Common myeloid progenitor, CD34-positive (primary cell): ENCODE results near the gene RNF2.

Experiments used
- CTCF ChIA-PET: fragments of 350-600 bp; sonication (Branson Sonifier 250); formaldehyde crosslinking; loops from one replicate; lab custom pipeline; 2021; ENCODE audit warnings: antibody characterized with exemption; lab: Charles Lee
- POLR2A ChIA-PET: fragments of 350-600 bp; sonication (Branson Sonifier 250); formaldehyde crosslinking; loops from one replicate; lab custom pipeline; 2021; ENCODE audit warnings: antibody characterized with exemption; lab: Charles Lee
- DNase-seq, 3 donors: peaks; one replicate each; pipeline versions ENCODE4 v3.0.0 to v3.0.0-alpha.2; 2013
- H3K27ac ChIP-seq, 2 experiments: 1 replicate in 1 of 2; 2 replicates in 1 of 2; pipeline ENCODE4 v1.7.0; 2013; ENCODE audit warnings: inconsistent platforms in 2 of 2, low read length in 2 of 2, mild to moderate bottlenecking in 2 of 2, low read depth in 1 of 2, moderate library complexity in 1 of 2; ENCODE audit not compliant: severe bottlenecking in 2 of 2, insufficient read depth in 1 of 2, poor library complexity in 1 of 2
- H3K27me3 ChIP-seq, 5 experiments: replicated peaks in 2 of 5; 1 replicate in 3 of 5; 2 replicates in 2 of 5; pipeline versions ENCODE4 v1.6.1 to v1.7.0; 2013; ENCODE audit warnings: low read length in 4 of 5, mild to moderate bottlenecking in 2 of 5, moderate library complexity in 2 of 5, inconsistent platforms in 1 of 5; ENCODE audit not compliant: insufficient read depth in 5 of 5, control insufficient read depth in 4 of 5
- H3K36me3 ChIP-seq, 4 experiments: 1 replicate in 2 of 4; 2 replicates in 2 of 4; pipeline versions ENCODE4 v1.6.1 to v1.7.0; 2013; ENCODE audit warnings: low read length in 3 of 4, control low read depth in 1 of 4, mild to moderate bottlenecking in 1 of 4; ENCODE audit not compliant: control insufficient read depth in 4 of 4, insufficient read depth in 4 of 4
- H3K4me1 ChIP-seq, 4 experiments: 1 replicate in 3 of 4; 2 replicates in 1 of 4; pipeline versions ENCODE4 v1.6.1 to v1.7.1; 2013; ENCODE audit warnings: low read length in 3 of 4, mild to moderate bottlenecking in 3 of 4, control low read depth in 1 of 4, inconsistent platforms in 1 of 4, moderate library complexity in 1 of 4; ENCODE audit not compliant: control insufficient read depth in 4 of 4, insufficient read depth in 4 of 4; ENCODE audit errors: control extremely low read depth in 1 of 4
- H3K4me3 ChIP-seq, 7 experiments: 1 replicate in 4 of 7; 2 replicates in 3 of 7; pipeline versions ENCODE4 v1.5.1 to v1.7.0; 2013; ENCODE audit warnings: mild to moderate bottlenecking in 7 of 7, low read length in 6 of 7, moderate library complexity in 6 of 7, inconsistent platforms in 2 of 7, low read depth in 2 of 7, control low read depth in 1 of 7; ENCODE audit not compliant: insufficient read depth in 4 of 7, control insufficient read depth in 1 of 7; ENCODE audit errors: extremely low read depth in 1 of 7
- H3K9me3 ChIP-seq, 5 experiments: 1 replicate in 4 of 5; 2 replicates in 1 of 5; pipeline versions ENCODE4 v1.6.1 to v1.7.1; 2013; ENCODE audit warnings: low read length in 4 of 5, mild to moderate bottlenecking in 2 of 5, inconsistent platforms in 1 of 5, low read depth in 1 of 5, moderate library complexity in 1 of 5; ENCODE audit not compliant: control insufficient read depth in 4 of 5, insufficient read depth in 2 of 5; ENCODE audit errors: control extremely low read depth in 1 of 5
- WGBS: methylation state at CpG from one replicate; pipeline ENCODE4 v1.1.5; 2013; ENCODE audit not compliant: insufficient coverage; 5-methylcytosine and 5-hydroxymethylcytosine counted together

RNF2 gene

GRCh38 chr1:185080422-185080821, 35.1 kb downstream of the RNF2 start:
- H3K27me3 ChIP-seq = no peaks in the 10 kb centered on the region
- ChIA-PET CTCF (interaction anchor here (0.6 kb wide), 1 partner anchor 12 kb away, joined by 3 read pairs; no protein-coding TSS in a partner anchor), POLR2A (no interaction called here)
- H3K9me3 ChIP-seq = peaks cover 0 to under 1% (median 0%) of the 10 kb centered on the region in 5 experiments
- DNase-seq = peak in 1 of 3 donors; percentile 49
- H3K27ac ChIP-seq = no peak overlapping the region
- H3K4me1 ChIP-seq = peaks cover 0 to 3% (median 0%) of the 10 kb centered on the region in 4 experiments
- no peak overlapping the region for H3K4me3 ChIP-seq
- H3K36me3 ChIP-seq = peaks cover 0 to 2% (median 0%) of the 10 kb centered on the region in 4 experiments

GRCh38 chr1:185083818-185084217, 38.5 kb downstream of the RNF2 start:
- POLR2A ChIA-PET = no interaction called here
- H3K27me3 ChIP-seq = no peaks in the 10 kb centered on the region
- peaks cover 0 to 3% (median 0%) of the 10 kb centered on the region in 4 experiments for H3K4me1 ChIP-seq
- no peak for DNase-seq
- 100% methylated on average over 1 of the region's 2 CpGs for WGBS
- peaks cover 4 to 14% (median 7%) of the 10 kb centered on the region in 4 experiments for H3K36me3 ChIP-seq
- H3K9me3 ChIP-seq = no peaks in the 10 kb centered on the region
- H3K27ac ChIP-seq = no peak overlapping the region
- H3K4me3 ChIP-seq = no peak overlapping the region
- CTCF ChIA-PET = interaction anchor here (0.9 kb wide), 1 partner anchor 18 kb away, joined by 3 read pairs; no protein-coding TSS in a partner anchor

DNA sequence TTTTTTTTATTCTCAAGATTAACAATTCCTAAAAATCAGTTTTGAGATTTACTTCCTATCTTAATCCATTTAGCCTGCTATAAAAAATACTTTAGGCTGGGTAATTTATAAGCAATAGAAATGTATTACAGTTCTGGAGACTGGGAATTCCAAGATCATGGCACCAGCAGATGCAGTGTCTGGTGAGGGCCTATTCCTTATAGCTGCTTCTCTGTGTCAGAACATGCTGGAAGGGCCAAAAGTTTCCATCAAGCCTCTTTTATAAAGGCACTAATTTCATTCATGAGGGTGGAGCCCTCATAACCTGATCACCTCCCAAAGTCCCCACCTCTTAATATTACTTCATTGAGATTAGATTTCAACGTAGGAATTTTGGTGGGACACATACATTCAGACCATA, 41.7 kb downstream of the RNF2 start:
- no peaks in the 10 kb centered on the region for H3K4me1 ChIP-seq
- 100% methylated on average over 1 of the region's 1 CpG for WGBS
- no peak overlapping the region for H3K27ac ChIP-seq
- no peaks in the 10 kb centered on the region for H3K27me3 ChIP-seq
- peaks cover 6 to 28% (median 21%) of the 10 kb centered on the region in 4 experiments for H3K36me3 ChIP-seq
- H3K9me3 ChIP-seq = no peaks in the 10 kb centered on the region
- CTCF ChIA-PET = interaction anchor here (1.8 to 1.9 kb wide), 2 partner anchors 12 to 69 kb away, joined by 4 to 5 read pairs; no protein-coding TSS in a partner anchor
- POLR2A ChIA-PET = no interaction called here
- DNase-seq = no peak
- H3K4me3 ChIP-seq = no peak overlapping the region

GRCh38 chr1:185087746-185088145, 42.4 kb downstream of the RNF2 start:
- Histone ChIP-seq H3K36me3 (peaks cover 6 to 31% (median 23%) of the 10 kb centered on the region in 4 experiments), H3K27me3 (no peaks in the 10 kb centered on the region), H3K27ac (no peak overlapping the region), H3K4me1 (no peaks in the 10 kb centered on the region), H3K9me3 (no peaks in the 10 kb centered on the region), H3K4me3 (no peak overlapping the region)
- DNase-seq = no peak
- ChIA-PET CTCF (interaction anchor here (1.9 kb wide), 1 partner anchor 13 kb away, joined by 5 read pairs; no protein-coding TSS in a partner anchor), POLR2A (no interaction called here)

DNA sequence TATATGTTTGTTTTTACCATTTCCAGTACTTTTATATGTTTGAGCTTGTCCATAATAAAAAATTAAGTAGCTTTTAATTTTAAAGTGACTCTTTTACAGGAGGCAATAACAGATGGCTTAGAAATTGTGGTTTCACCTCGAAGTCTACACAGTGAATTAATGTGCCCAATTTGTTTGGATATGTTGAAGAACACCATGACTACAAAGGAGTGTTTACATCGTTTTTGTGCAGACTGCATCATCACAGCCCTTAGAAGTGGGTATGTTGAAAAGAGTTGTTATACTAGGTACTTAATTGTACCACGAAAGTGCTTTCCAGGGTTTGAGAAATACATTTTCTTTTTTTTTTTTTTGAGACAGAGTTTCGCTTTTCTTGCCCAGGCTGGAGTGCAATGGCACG, 46.1 kb downstream of the RNF2 start:
- Histone ChIP-seq H3K27ac (no peak overlapping the region), H3K9me3 (no peaks in the 10 kb centered on the region), H3K36me3 (peaks cover 15 to 45% (median 35%) of the 10 kb centered on the region in 4 experiments), H3K4me1 (no peaks in the 10 kb centered on the region), H3K27me3 (no peaks in the 10 kb centered on the region), H3K4me3 (no peak overlapping the region)
- ChIA-PET POLR2A (interaction anchor here (0.9 kb wide), 1 partner anchor 63 kb away, joined by 3 read pairs; no protein-coding TSS in a partner anchor), CTCF (interaction anchor here (1.1 to 1.4 kb wide), 3 partner anchors 13 to 286 kb away, joined by 3 to 4 read pairs (median 3); no protein-coding TSS in a partner anchor)
- peak in 2 of 3 donors; percentile 35 to 59 for DNase-seq
- 88% methylated on average over 4 of the region's 5 CpGs for WGBS

DNA sequence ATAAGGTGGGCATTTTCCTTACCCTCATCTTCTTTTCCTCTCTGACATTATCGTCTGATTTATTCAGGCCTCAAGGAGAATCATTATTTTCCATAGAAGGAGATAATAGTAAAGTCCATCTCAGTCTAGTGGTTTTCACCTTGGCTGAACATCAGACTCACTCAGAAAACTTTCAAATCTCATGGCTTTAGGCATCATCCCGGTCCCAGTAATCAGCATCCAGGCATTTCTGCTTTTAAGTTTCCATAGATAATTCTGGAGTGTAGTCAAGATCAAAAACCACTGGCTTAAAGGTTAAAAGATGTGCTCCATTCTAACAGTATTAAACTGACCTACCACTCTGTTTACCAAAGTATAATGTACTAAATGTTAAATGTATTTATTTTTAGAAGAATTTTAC, 49.4 kb downstream of the RNF2 start:
- Histone ChIP-seq H3K27me3 (no peaks in the 10 kb centered on the region), H3K4me1 (no peaks in the 10 kb centered on the region), H3K36me3 (peaks cover 16 to 48% (median 28%) of the 10 kb centered on the region in 4 experiments), H3K4me3 (no peak overlapping the region), H3K27ac (no peak overlapping the region), H3K9me3 (no peaks in the 10 kb centered on the region)
- ChIA-PET CTCF (no interaction called here), POLR2A (no interaction called here)
- 100% methylated on average over 1 of the region's 2 CpGs for WGBS
- no peak for DNase-seq

- WGBS = no CpG with 5 or more reads among the region's 2 CpGs
- ChIA-PET POLR2A (no interaction called here), CTCF (no interaction called here)
- H3K27ac ChIP-seq = no peak overlapping the region
- no peak for DNase-seq
- H3K4me3 ChIP-seq = no peak overlapping the region
- H3K9me3 ChIP-seq = no peaks in the 10 kb centered on the region
- H3K27me3 ChIP-seq = no peaks in the 10 kb centered on the region
- H3K4me1 ChIP-seq = no peaks in the 10 kb centered on the region
- H3K36me3 ChIP-seq = peaks cover 17 to 45% (median 32%) of the 10 kb centered on the region in 4 experiments
These were observed 51.2 kb downstream of the RNF2 start for GRCh38 chr1:185096531-185096930.
